ENCODE measurements around the gene FOSL1. TPM values are rescaled to one million over a fixed set of nuclear protein-coding genes. Genes with fewer than 3 reads are reported as not detected.

The FOSL1 gene
- total and polyA plus RNA-seq, 2 donors (not counting 3 experiments of a cell fraction or from before 2014, with no cell fraction given) = 18.1 to 53.8 TPM

- FAIRE-seq = no peak
- dilution Hi-C loops (cut with MboI; ENCODE audit: extremely low pct_ligation_motif_present, low sequenced_read_pairs) (no loop called here), intact Hi-C loops (cut with micrococcal nuclease) (no loop called here)
- ChIA-PET POLR2A (no interaction called here), CTCF (interaction anchor here (1.1 to 2.3 kb wide), 3 partner anchors 12 to 44 kb away, joined by 3 to 5 read pairs (median 5); partner anchors contain the start of gene MUS81)
- no peaks in the 10 kb centered on the region for H3K9me1 ChIP-seq (replicated peaks; ENCODE audit: control insufficient read depth, extremely low read depth, insufficient read depth, low read length)
- H3K4me2 ChIP-seq (ENCODE audit: insufficient read depth, low read length) = no peak overlapping the region
- TF ChIP-seq POLR2AphosphoS5 (IDR thresholded peaks at IDR 0.05; ENCODE audit: insufficient read depth, low read depth, low read length) (no peak), MAX (IDR thresholded peaks at IDR 0.05; ENCODE audit: insufficient read depth, insufficient read length) (no peak), JUN (IDR thresholded peaks at IDR 0.05; ENCODE audit: borderline replicate concordance, insufficient read depth, insufficient read length, low read depth) (no peak), EZH2 (IDR thresholded peaks at IDR 0.05; ENCODE audit: borderline replicate concordance, low read depth, low read length, severe bottlenecking) (no peak)
- TF ChIP-seq, protein P1, sequence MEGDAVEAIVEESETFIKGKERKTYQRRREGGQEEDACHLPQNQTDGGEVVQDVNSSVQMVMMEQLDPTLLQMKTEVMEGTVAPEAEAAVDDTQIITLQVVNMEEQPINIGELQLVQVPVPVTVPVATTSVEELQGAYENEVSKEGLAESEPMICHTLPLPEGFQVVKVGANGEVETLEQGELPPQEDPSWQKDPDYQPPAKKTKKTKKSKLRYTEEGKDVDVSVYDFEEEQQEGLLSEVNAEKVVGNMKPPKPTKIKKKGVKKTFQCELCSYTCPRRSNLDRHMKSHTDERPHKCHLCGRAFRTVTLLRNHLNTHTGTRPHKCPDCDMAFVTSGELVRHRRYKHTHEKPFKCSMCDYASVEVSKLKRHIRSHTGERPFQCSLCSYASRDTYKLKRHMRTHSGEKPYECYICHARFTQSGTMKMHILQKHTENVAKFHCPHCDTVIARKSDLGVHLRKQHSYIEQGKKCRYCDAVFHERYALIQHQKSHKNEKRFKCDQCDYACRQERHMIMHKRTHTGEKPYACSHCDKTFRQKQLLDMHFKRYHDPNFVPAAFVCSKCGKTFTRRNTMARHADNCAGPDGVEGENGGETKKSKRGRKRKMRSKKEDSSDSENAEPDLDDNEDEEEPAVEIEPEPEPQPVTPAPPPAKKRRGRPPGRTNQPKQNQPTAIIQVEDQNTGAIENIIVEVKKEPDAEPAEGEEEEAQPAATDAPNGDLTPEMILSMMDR (IDR thresholded peaks at IDR 0.05; ENCODE audit: extremely low read depth in 1 of 2, insufficient read depth in 1 of 2, low read depth in 1 of 2, low read length in 2 of 2) = no peak
- no peak overlapping the region for H2AFZ ChIP-seq (ENCODE audit: low read depth, low read length)
- no TSS peak for BruUV-seq (replicated peaks)
- H3K36me3 ChIP-seq (ENCODE audit: control insufficient read depth in 2 of 2, extremely low read depth in 1 of 2, insufficient read depth in 2 of 2, low read length in 2 of 2) = no peaks in the 10 kb centered on the region
- no peak for DNase-seq (ENCODE audit: low read depth, low spot score)
- peaks cover 13% of the 10 kb centered on the region for H3K79me2 ChIP-seq (ENCODE audit: control insufficient read depth, insufficient read depth, low read length)
- peaks cover 8% of the 10 kb centered on the region for H3K4me1 ChIP-seq (ENCODE audit: control insufficient read depth, extremely low read depth, insufficient read depth, low read length)
- no peak overlapping the region for H3K9ac ChIP-seq (replicated peaks; ENCODE audit: extremely low read depth, insufficient read depth, low read length)
- no peaks in the 10 kb centered on the region for H3K9me3 ChIP-seq (replicated peaks; ENCODE audit: control insufficient read depth, insufficient read depth, low read length)
- no peaks in the 10 kb centered on the region for H3K27me3 ChIP-seq (ENCODE audit: control insufficient read depth in 2 of 2, insufficient read depth in 2 of 2, low read length in 2 of 2)
- H4K20me1 ChIP-seq (replicated peaks; ENCODE audit: control insufficient read depth, extremely low read depth, insufficient read depth, low read length) = no peaks in the 10 kb centered on the region
- H3K4me3 ChIP-seq (replicated peaks in 1 of 3; ENCODE audit: insufficient read depth in 1 of 3, low read depth in 1 of 3, low read length in 3 of 3) = no peak overlapping the region
- peak overlapping the region; percentile 30 for H3K27ac ChIP-seq (ENCODE audit: insufficient read depth, low read depth, low read length)
These were observed 3.5 kb upstream of the FOSL1 start for GRCh38 chr11:65903715-65904114.

All from endothelial cell of umbilical vein (primary cell).